ENCODE results near the gene KCNQ1.

- no peak for TF ChIP-seq POLR2AphosphoS5 (IDR thresholded peaks at IDR 0.05; ENCODE audit: low read depth, low read length)
- TF ChIP-seq POLR2A (IDR thresholded peaks at IDR 0.05; ENCODE audit: low read depth, low read length), result no peak
- TF ChIP-seq TAF1 (IDR thresholded peaks at IDR 0.05; ENCODE audit: borderline replicate concordance, low read depth, low read length), result no peak
Measured at GRCh38 chr11:2660357-2660939, 215.6 kb downstream of the KCNQ1 start.

Measured in GM12892 (cell line).